Neural progenitor cell (in vitro differentiated cells): ENCODE results near the gene GBP3. TPM values are rescaled to one million over a fixed set of nuclear protein-coding genes. Genes with fewer than 3 reads are reported as not detected.
"Not testable (repeated sequence)": the region's sequence is repeated elsewhere in the genome, so short reads cannot be mapped to it uniquely, and the experiment has no call there.

Experiments
- DNase-seq: peaks from one replicate; pipeline ENCODE4 v3.0.0-alpha.2; 2016; ENCODE audit warnings: low spot score
- H2AFZ ChIP-seq: fragments of 200-600 bp; sonication (generic); replicated peaks from 2 replicates; pipeline ENCODE4 v1.6.1; 2016; ENCODE audit warnings: antibody characterized with exemption
- H3F3A ChIP-seq: fragments of 200-600 bp; sonication (generic); 2 replicates; pipeline ENCODE4 v1.6.1; 2016; ENCODE audit warnings: antibody characterized with exemption, low read depth
- H3K27ac ChIP-seq: fragments of 200-600 bp; sonication (generic); 2 replicates; pipeline ENCODE4 v1.5.1; 2016; ENCODE audit warnings: mild to moderate bottlenecking
- H3K27me3 ChIP-seq: fragments of 200-600 bp; sonication (generic); 2 replicates; pipeline ENCODE4 v1.6.1; 2016; ENCODE audit warnings: mild to moderate bottlenecking, moderate library complexity
- H3K36me3 ChIP-seq: fragments of 200-600 bp; sonication (generic); 2 replicates; pipeline ENCODE4 v1.5.1; 2016
- H3K4me1 ChIP-seq: fragments of 200-600 bp; sonication (generic); 2 replicates; pipeline ENCODE4 v1.6.1; 2016; ENCODE audit warnings: mixed run types
- H3K4me2 ChIP-seq: fragments of 200-600 bp; sonication (generic); 2 replicates; pipeline ENCODE4 v1.6.1; 2016
- H3K4me3 ChIP-seq: fragments of 200-600 bp; sonication (generic); 2 replicates; pipeline ENCODE4 v1.5.1; 2016
- H3K79me2 ChIP-seq: fragments of 200-600 bp; sonication (generic); 2 replicates; pipeline ENCODE4 v1.6.1; 2016; ENCODE audit warnings: low read depth
- H3K9ac ChIP-seq: fragments of 200-600 bp; sonication (generic); 2 replicates; pipeline ENCODE4 v1.6.1; 2016
- H3K9me3 ChIP-seq: fragments of 200-600 bp; sonication (generic); 2 replicates; pipeline ENCODE4 v1.5.1; 2016; ENCODE audit warnings: low read depth
- H4K20me1 ChIP-seq: fragments of 200-600 bp; sonication (generic); 2 replicates; pipeline ENCODE4 v1.6.1; 2016; ENCODE audit warnings: low read depth
- H3K27ac Mint-ChIP-seq: 3 replicates; pipeline ENCODE4 v1.8.0; 2021; ENCODE audit warnings: mixed read lengths
- H3K27me3 Mint-ChIP-seq: 2 replicates; pipeline ENCODE4 v1.8.0; 2022; ENCODE audit warnings: low read depth, mild to moderate bottlenecking, inconsistent platforms, moderate library complexity, mixed read lengths; ENCODE audit not compliant: insufficient read depth
- H3K36me3 Mint-ChIP-seq: 3 replicates; pipeline ENCODE4 v1.8.0; 2021; ENCODE audit warnings: mixed read lengths
- H3K4me1 Mint-ChIP-seq: 3 replicates; pipeline ENCODE4 v1.8.0; 2021; ENCODE audit warnings: mixed read lengths
- H3K4me3 Mint-ChIP-seq: 3 replicates; pipeline ENCODE4 v1.8.0; 2021; ENCODE audit warnings: mild to moderate bottlenecking, moderate library complexity, mixed read lengths
- H3K9me3 Mint-ChIP-seq: 3 replicates; pipeline ENCODE4 v1.8.0; 2020; ENCODE audit warnings: mixed read lengths
- EZH2 ChIP-seq: fragments of 200-600 bp; sonication (generic); IDR thresholded peaks from 2 replicates; pipeline ENCODE4 v1.6.1; 2017; ENCODE audit warnings: antibody characterized with exemption, mild to moderate bottlenecking, moderate library complexity
- EZH2phosphoT487 ChIP-seq: fragments of 200-600 bp; sonication (generic); IDR thresholded peaks from 2 replicates; pipeline ENCODE4 v1.6.1; 2017; ENCODE audit warnings: antibody characterized with exemption
- total RNA-seq: library from RNA; depleted of rRNA; stranded (reverse); fragments of >200 nt; gene quantifications from 2 replicates; pipeline ENCODE4 v1.2.3, GENCODE V29; 2015; ENCODE audit warnings: low replicate concordance
- TF ChIP-seq, protein P1 (sequence below): fragments of 200-600 bp; sonication (generic); IDR thresholded peaks from 2 replicates; pipeline ENCODE4 v1.5.1; 2017; ENCODE audit warnings: antibody characterized with exemption, mild to moderate bottlenecking

Gene GBP3
- total RNA-seq, 1 donor from 2014 or later, result not detected

DNA sequence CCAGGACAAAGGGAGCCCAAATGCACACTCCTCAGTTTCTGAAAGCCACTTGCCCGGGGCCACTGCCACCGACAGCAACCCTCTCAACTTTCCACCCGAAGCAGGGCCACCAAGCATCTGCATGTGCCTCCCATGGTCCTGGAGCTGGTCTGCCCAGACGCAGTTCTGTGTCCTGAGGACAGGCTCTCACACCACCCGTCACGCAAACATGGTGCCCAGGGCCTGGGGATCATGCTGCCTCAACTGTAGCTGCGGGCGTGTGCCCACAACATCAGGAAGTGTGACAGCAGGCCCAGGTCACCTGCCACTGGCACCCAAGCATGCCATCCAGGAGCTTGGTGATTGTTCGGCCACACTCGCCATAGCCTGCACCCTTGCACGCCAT, 28.0 kb upstream of the GBP3 start:
- Mint-ChIP-seq H3K36me3 (no peaks in the 10 kb centered on the region), H3K27me3 (no peaks in the 10 kb centered on the region), H3K27ac (no peak overlapping the region), H3K9me3 (no peaks in the 10 kb centered on the region), H3K4me1 (no peaks in the 10 kb centered on the region), H3K4me3 (no peak overlapping the region)
- Histone ChIP-seq H3K27me3 (no peaks in the 10 kb centered on the region), H3K4me3 (no peak overlapping the region), H3K4me2 (no peak overlapping the region), H3K27ac (no peak overlapping the region), H3K36me3 (no peaks in the 10 kb centered on the region), H4K20me1 (no peaks in the 10 kb centered on the region), H3K9me3 (no peaks in the 10 kb centered on the region), H3F3A (no peaks in the 10 kb centered on the region), H3K9ac (no peak overlapping the region), H2AFZ (no peak overlapping the region), H3K4me1 (no peaks in the 10 kb centered on the region), H3K79me2 (no peaks in the 10 kb centered on the region)
- no peak for DNase-seq
- TF ChIP-seq, protein P1, sequence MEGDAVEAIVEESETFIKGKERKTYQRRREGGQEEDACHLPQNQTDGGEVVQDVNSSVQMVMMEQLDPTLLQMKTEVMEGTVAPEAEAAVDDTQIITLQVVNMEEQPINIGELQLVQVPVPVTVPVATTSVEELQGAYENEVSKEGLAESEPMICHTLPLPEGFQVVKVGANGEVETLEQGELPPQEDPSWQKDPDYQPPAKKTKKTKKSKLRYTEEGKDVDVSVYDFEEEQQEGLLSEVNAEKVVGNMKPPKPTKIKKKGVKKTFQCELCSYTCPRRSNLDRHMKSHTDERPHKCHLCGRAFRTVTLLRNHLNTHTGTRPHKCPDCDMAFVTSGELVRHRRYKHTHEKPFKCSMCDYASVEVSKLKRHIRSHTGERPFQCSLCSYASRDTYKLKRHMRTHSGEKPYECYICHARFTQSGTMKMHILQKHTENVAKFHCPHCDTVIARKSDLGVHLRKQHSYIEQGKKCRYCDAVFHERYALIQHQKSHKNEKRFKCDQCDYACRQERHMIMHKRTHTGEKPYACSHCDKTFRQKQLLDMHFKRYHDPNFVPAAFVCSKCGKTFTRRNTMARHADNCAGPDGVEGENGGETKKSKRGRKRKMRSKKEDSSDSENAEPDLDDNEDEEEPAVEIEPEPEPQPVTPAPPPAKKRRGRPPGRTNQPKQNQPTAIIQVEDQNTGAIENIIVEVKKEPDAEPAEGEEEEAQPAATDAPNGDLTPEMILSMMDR, result no peak
- TF ChIP-seq EZH2phosphoT487 (no peak), EZH2 (no peak)

DNA sequence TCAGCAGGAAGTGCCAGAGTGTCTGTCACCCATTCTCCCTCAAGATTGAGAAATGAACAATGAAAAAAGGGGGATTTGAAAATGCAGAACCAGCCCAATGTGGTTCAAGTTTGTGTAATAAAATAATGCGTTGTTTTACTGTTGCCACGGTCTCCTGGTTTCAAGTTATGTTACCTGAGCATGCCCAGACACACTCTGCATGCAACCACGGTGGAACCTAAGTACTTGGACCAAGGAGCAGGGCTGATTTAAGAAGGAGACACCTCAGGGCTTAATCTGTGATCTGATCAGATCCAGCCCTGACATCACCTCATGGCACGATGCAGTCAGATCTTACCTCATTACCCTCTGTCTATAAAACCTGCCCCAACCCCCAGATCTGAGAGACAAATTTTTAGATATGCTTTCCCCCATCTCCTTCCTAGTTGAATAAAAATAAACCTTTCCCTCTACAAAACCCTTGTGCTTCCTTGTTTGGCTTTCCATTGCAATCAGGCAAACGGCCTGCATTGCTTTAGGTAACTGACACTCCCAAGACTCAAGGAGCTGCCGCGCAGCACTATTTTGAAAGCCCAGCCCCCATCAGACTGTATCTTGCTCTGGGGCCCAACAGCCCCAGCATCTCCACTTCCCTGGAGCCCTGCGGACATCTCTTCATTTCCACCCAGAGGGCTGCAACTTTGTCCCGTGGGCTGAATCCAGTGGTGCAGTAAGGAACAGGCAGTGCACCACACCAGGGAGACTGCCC, 27.4 kb upstream of the GBP3 start:
- H3K27me3 Mint-ChIP-seq, H3K4me3 Mint-ChIP-seq, H3K9me3 Mint-ChIP-seq, H3K79me2 ChIP-seq, H3K36me3 ChIP-seq, H3K9me3 ChIP-seq, H3K36me3 Mint-ChIP-seq, H4K20me1 ChIP-seq, H3K4me3 ChIP-seq, DNase-seq, H3K4me1 ChIP-seq, H3K27ac Mint-ChIP-seq, H3K4me1 Mint-ChIP-seq, H3F3A ChIP-seq, H3K9ac ChIP-seq, H3K27me3 ChIP-seq, H2AFZ ChIP-seq, H3K4me2 ChIP-seq, H3K27ac ChIP-seq: not testable (repeated sequence)

DNA sequence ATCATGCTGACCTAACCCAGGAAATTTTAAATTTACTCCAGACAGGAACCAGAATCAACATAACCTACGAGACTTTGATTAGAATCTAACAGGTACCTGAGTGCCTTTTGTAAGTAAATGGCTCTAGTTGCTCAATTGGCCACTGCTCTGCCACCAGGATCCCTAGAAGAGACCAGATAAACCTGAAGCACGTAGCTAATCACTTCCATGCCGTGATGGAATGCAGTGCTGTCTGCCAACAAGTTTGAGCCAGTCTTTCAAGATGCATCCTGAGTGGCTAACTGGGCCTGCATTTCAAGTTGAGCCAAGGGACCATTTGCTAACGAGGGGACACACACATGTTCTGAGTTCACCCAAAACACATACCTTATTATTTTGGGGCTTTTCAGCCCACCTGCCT, 26.5 kb upstream of the GBP3 start:
- H3K36me3 ChIP-seq, H3K27me3 Mint-ChIP-seq, H3K9me3 ChIP-seq, H3K4me3 ChIP-seq, H3K9me3 Mint-ChIP-seq, H3K79me2 ChIP-seq, H3K27ac Mint-ChIP-seq, DNase-seq, H3K4me3 Mint-ChIP-seq, H3K27me3 ChIP-seq, H3K4me1 ChIP-seq, H4K20me1 ChIP-seq, H2AFZ ChIP-seq, H3K4me2 ChIP-seq, H3K4me1 Mint-ChIP-seq, H3K36me3 Mint-ChIP-seq, H3F3A ChIP-seq, H3K27ac ChIP-seq, H3K9ac ChIP-seq: not testable (repeated sequence)

DNA sequence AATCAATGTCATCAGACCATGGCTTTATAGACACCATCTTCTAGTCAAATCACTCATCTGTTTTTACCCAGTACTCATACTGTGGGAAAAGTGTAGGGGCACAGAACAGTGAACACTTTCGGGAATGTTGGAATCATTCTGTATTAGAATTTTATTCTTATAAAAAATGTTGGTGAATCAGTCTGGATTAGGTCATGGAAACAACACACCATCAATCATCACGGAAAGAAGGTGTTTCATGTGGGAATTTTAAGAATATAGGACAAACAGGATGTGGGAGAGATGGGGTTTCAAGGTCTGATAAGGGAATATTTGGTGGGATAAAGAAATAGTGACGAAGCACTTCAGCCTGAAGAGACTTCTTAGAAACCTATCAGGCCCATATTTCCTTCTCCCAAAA, 25.1 kb upstream of the GBP3 start:
- no peak overlapping the region for H3K4me3 ChIP-seq
- H3K4me1 Mint-ChIP-seq, result no peaks in the 10 kb centered on the region
- no peak overlapping the region for H2AFZ ChIP-seq

More for the DNA sequence above, 25.1 kb upstream of the GBP3 start:
- Histone ChIP-seq H3K9ac (no peak overlapping the region), H3K27ac (no peak overlapping the region), H3K79me2 (no peaks in the 10 kb centered on the region), H3K36me3 (no peaks in the 10 kb centered on the region), H3K9me3 (no peaks in the 10 kb centered on the region), H4K20me1 (no peaks in the 10 kb centered on the region), H3K4me1 (no peaks in the 10 kb centered on the region), H3K4me2 (no peak overlapping the region), H3F3A (no peaks in the 10 kb centered on the region), H3K27me3 (no peaks in the 10 kb centered on the region)
- no peaks in the 10 kb centered on the region for H3K36me3 Mint-ChIP-seq
- no peak for DNase-seq
- peaks cover 2% of the 10 kb centered on the region for H3K9me3 Mint-ChIP-seq
- H3K27me3 Mint-ChIP-seq, result no peaks in the 10 kb centered on the region
- TF ChIP-seq, protein P1, result no peak
- TF ChIP-seq EZH2phosphoT487, result no peak
- no peak for TF ChIP-seq EZH2
- no peak overlapping the region for H3K4me3 Mint-ChIP-seq
- no peak overlapping the region for H3K27ac Mint-ChIP-seq
